ENCODE measurements around the gene TUNAR.

Gene TUNAR

GRCh38 chr14:95872777-95873176 lies 3.9 kb upstream of the TUNAR start:
- DNase-seq (ENCODE audit: low read depth): no peak

GRCh38 chr14:95875831-95876760 lies 536 bp upstream of the TUNAR start:
- DNase-seq (ENCODE audit: low read depth): no peak

GRCh38 chr14:95877633-95878032 lies 1.0 kb downstream of the TUNAR start:
- DNase-seq (ENCODE audit: low read depth): no peak

- no peak for DNase-seq (ENCODE audit: low read depth)
These were observed 7.7 kb downstream of the TUNAR start for GRCh38 chr14:95884377-95884776.

- no peak for DNase-seq (ENCODE audit: low read depth)
These were observed 8.6 kb downstream of the TUNAR start for GRCh38 chr14:95885278-95885677.

GRCh38 chr14:95885866-95886265 lies 9.2 kb downstream of the TUNAR start:
- DNase-seq (ENCODE audit: low read depth): no peak

GRCh38 chr14:95886366-95887056 lies 9.9 kb downstream of the TUNAR start:
- DNase-seq (ENCODE audit: low read depth): no peak

GRCh38 chr14:95887351-95887750 lies 10.7 kb downstream of the TUNAR start:
- DNase-seq (ENCODE audit: low read depth): no peak

GRCh38 chr14:95889236-95889979 lies 12.8 kb downstream of the TUNAR start:
- DNase-seq (ENCODE audit: low read depth): no peak

- no peak for DNase-seq (ENCODE audit: low read depth)
These were observed 15.1 kb downstream of the TUNAR start for GRCh38 chr14:95891742-95892141.

GRCh38 chr14:95892142-95892541 lies 15.5 kb downstream of the TUNAR start:
- no peak for DNase-seq (ENCODE audit: low read depth)

- DNase-seq (ENCODE audit: low read depth): no peak
These were observed 19.1 kb downstream of the TUNAR start for GRCh38 chr14:95895720-95896119.

- no peak for DNase-seq (ENCODE audit: low read depth)
These were observed 20.0 kb downstream of the TUNAR start for GRCh38 chr14:95896498-95897135.

- DNase-seq (ENCODE audit: low read depth): no peak
These were observed 20.6 kb downstream of the TUNAR start for GRCh38 chr14:95897280-95897679.

GRCh38 chr14:95901054-95901453 lies 24.4 kb downstream of the TUNAR start:
- DNase-seq (ENCODE audit: low read depth): no peak

- DNase-seq (ENCODE audit: low read depth): no peak
These were observed 25.7 kb downstream of the TUNAR start for GRCh38 chr14:95902273-95902826.

GRCh38 chr14:95903165-95903564 lies 26.5 kb downstream of the TUNAR start:
- no peak for DNase-seq (ENCODE audit: low read depth)

GRCh38 chr14:95903616-95904107 lies 27.0 kb downstream of the TUNAR start:
- no peak for DNase-seq (ENCODE audit: low read depth)

- no peak for DNase-seq (ENCODE audit: low read depth)
These were observed 30.0 kb downstream of the TUNAR start for GRCh38 chr14:95906591-95906990.

- no peak for DNase-seq (ENCODE audit: low read depth)
These were observed 34.0 kb downstream of the TUNAR start for GRCh38 chr14:95910628-95911027.

- no peak for DNase-seq (ENCODE audit: low read depth)
These were observed 34.8 kb downstream of the TUNAR start for GRCh38 chr14:95911456-95911855.

GRCh38 chr14:95915330-95915729 lies 38.7 kb downstream of the TUNAR start:
- DNase-seq (ENCODE audit: low read depth): no peak
